SK-N-SH (cell line): ENCODE results near the gene FAM107A. TPM values are rescaled to one million over a fixed set of nuclear protein-coding genes. Genes with fewer than 3 reads are reported as not detected.

Experiments used
- CTCF ChIA-PET: fragments of 300-600, 350-600 bp; formaldehyde crosslinking; extraction: SDS; loops from one replicate; lab custom pipeline; 2021; lab: Yijun Ruan, JAX
- POLR2A ChIA-PET: fragments of 350-600 bp; sonication (Branson Sonifier 250); formaldehyde crosslinking; extraction: SDS; loops from one replicate; lab custom pipeline; 2020; ENCODE audit warnings: antibody characterized with exemption, inconsistent platforms; lab: Yijun Ruan, JAX
- DNase-seq: peaks from one replicate; pipeline ENCODE4 v3.0.0; 2012
- H2AFZ ChIP-seq: fragments of 200-600 bp; sonication (generic); 2 replicates; pipeline ENCODE4 v1.8.1; 2016; ENCODE audit warnings: antibody characterized with exemption, mild to moderate bottlenecking, low read depth
- H3F3A ChIP-seq: fragments of 200-600 bp; sonication (generic); replicated peaks from 2 replicates; pipeline ENCODE3; 2016; ENCODE audit warnings: antibody characterized with exemption, mild to moderate bottlenecking; ENCODE audit not compliant: insufficient read depth
- H3K27ac ChIP-seq, 2 experiments: fragments of 200-500 bp in 1 of 2; fragments of 200-600 bp in 1 of 2; sonication (Bioruptor generic) in 1 of 2; sonication (generic), shearing (Covaris generic) in 1 of 2; 2 replicates each; pipeline versions ENCODE4 v1.5.1 to v1.6.1; 2014 to 2016; ENCODE audit warnings: low read depth in 2 of 2, inconsistent platforms in 1 of 2, low read length in 1 of 2, mild to moderate bottlenecking in 1 of 2, mixed read lengths in 1 of 2
- H3K27me3 ChIP-seq: fragments of 200-600 bp; sonication (generic), shearing (Covaris generic); 2 replicates; pipeline ENCODE4 v1.6.1; 2016; ENCODE audit warnings: mixed run types; ENCODE audit not compliant: insufficient read depth
- H3K36me3 ChIP-seq, 2 experiments: fragments of 200-500 bp in 1 of 2; fragments of 200-600 bp in 1 of 2; sonication (Bioruptor generic) in 1 of 2; sonication (generic) in 1 of 2; replicated peaks in 1 of 2; 2 replicates each; pipeline versions ENCODE3 to v1.5.1; 2014 to 2016; ENCODE audit warnings: low read length in 1 of 2, mild to moderate bottlenecking in 1 of 2; ENCODE audit not compliant: insufficient read depth in 2 of 2, control insufficient read depth in 1 of 2
- H3K4me1 ChIP-seq, 2 experiments: fragments of 200-500 bp in 1 of 2; fragments of 200-600 bp in 1 of 2; sonication (Bioruptor generic) in 1 of 2; sonication (generic), shearing (Covaris generic) in 1 of 2; 2 replicates each; pipeline versions ENCODE4 v1.5.1 to v1.6.1; 2014 to 2016; ENCODE audit warnings: low read depth in 1 of 2, low read length in 1 of 2, mixed run types in 1 of 2; ENCODE audit not compliant: insufficient read depth in 2 of 2, control insufficient read depth in 1 of 2
- H3K4me2 ChIP-seq: fragments of 200-600 bp; sonication (generic), shearing (Covaris generic); 2 replicates; pipeline ENCODE4 v1.6.1; 2017; ENCODE audit warnings: mixed run types
- H3K4me3 ChIP-seq, 2 experiments: fragments of 200-500 bp in 1 of 2; fragments of 200-600 bp in 1 of 2; sonication (Bioruptor generic) in 1 of 2; sonication (generic), shearing (Covaris generic) in 1 of 2; 2 replicates each; pipeline versions ENCODE4 v1.5.1 to v1.8.1; 2014 to 2016; ENCODE audit warnings: low read depth in 2 of 2, inconsistent platforms in 1 of 2, low read length in 1 of 2, mild to moderate bottlenecking in 1 of 2, mixed read lengths in 1 of 2, moderate library complexity in 1 of 2
- H3K79me2 ChIP-seq: fragments of 200-600 bp; sonication (generic); 2 replicates; pipeline ENCODE4 v1.8.1; 2017; ENCODE audit warnings: mild to moderate bottlenecking; ENCODE audit not compliant: insufficient read depth
- H3K9ac ChIP-seq: fragments of 200-600 bp; sonication (generic); 2 replicates; pipeline ENCODE4 v1.6.1; 2017; ENCODE audit warnings: mixed run types
- H3K9me2 ChIP-seq: fragments of 200-600 bp; sonication (generic); 2 replicates; pipeline ENCODE4 v1.6.1; 2017; ENCODE audit warnings: mixed run types
- H3K9me3 ChIP-seq: fragments of 200-600 bp; sonication (generic); 2 replicates; pipeline ENCODE4 v1.6.1; 2017; ENCODE audit warnings: mixed run types, mild to moderate bottlenecking, moderate library complexity
- H4K20me1 ChIP-seq: fragments of 200-600 bp; sonication (generic); 2 replicates; pipeline ENCODE4 v1.6.1; 2017; ENCODE audit warnings: mild to moderate bottlenecking, mixed run types; ENCODE audit not compliant: insufficient read depth
- CHD2 ChIP-seq: fragments of 150-350 bp; IDR thresholded peaks from 2 replicates; pipeline ENCODE4 v1.6.1; 2018; ENCODE audit warnings: low read length; ENCODE audit not compliant: partially characterized antibody
- CTCF ChIP-seq: fragments of 200-600 bp; sonication (generic); IDR thresholded peaks from 2 replicates; pipeline ENCODE4 v1.6.1; 2017; ENCODE audit warnings: antibody characterized with exemption, mild to moderate bottlenecking, moderate library complexity
- EP300 ChIP-seq, 2 experiments: IDR thresholded peaks; 2 replicates each; pipeline versions ENCODE4 v1.4.0 to v1.6.1; 2012; ENCODE audit warnings: borderline replicate concordance in 1 of 2, low read depth in 1 of 2, low read length in 1 of 2
- EZH2phosphoT487 ChIP-seq: fragments of 200-600 bp; sonication (generic); IDR thresholded peaks from 2 replicates; pipeline ENCODE4 v1.6.1; 2017; ENCODE audit warnings: low read depth, mixed run types, mild to moderate bottlenecking, antibody characterized with exemption, moderate library complexity, borderline replicate concordance
- FOSL2 ChIP-seq: IDR thresholded peaks from 2 replicates; pipeline ENCODE4 v1.4.0; 2012; ENCODE audit warnings: low read depth, mild to moderate bottlenecking, moderate library complexity, borderline replicate concordance
- FOXM1 ChIP-seq: IDR thresholded peaks from 2 replicates; pipeline ENCODE4 v1.4.0; 2012; ENCODE audit warnings: low read depth, mild to moderate bottlenecking
- GABPA ChIP-seq: IDR thresholded peaks from 2 replicates; pipeline ENCODE4 v1.4.0; 2012; ENCODE audit warnings: low read depth, mild to moderate bottlenecking
- GATA2 ChIP-seq: sonication (generic); formaldehyde crosslinking; IDR thresholded peaks from 2 replicates; pipeline ENCODE4 v1.5.0; 2020; ENCODE audit warnings: mild to moderate bottlenecking, missing genetic modification reagents
- JUND ChIP-seq: IDR thresholded peaks from 2 replicates; pipeline ENCODE4 v1.4.0; 2012
- MAX ChIP-seq: IDR thresholded peaks from 2 replicates; pipeline ENCODE4 v1.4.0; 2012; ENCODE audit warnings: low read depth
- NFIC ChIP-seq: IDR thresholded peaks from 2 replicates; pipeline ENCODE4 v1.4.0; 2012; ENCODE audit warnings: borderline replicate concordance
- RAD21 ChIP-seq: IDR thresholded peaks from 2 replicates; pipeline ENCODE4 v1.6.1; 2012; ENCODE audit warnings: mild to moderate bottlenecking, low read length
- RCOR1 ChIP-seq: fragments of 150-350 bp; IDR thresholded peaks from 2 replicates; pipeline ENCODE4 v1.6.1; 2017; ENCODE audit warnings: antibody characterized with exemption, low read length
- REST ChIP-seq: IDR thresholded peaks from 2 replicates; pipeline ENCODE4 v1.6.1; 2012; ENCODE audit warnings: mild to moderate bottlenecking, low read depth, low read length, moderate library complexity
- RFX5 ChIP-seq: IDR thresholded peaks from 2 replicates; pipeline ENCODE4 v1.6.1; 2012; ENCODE audit warnings: mild to moderate bottlenecking, improper control_type of control experiment, low read length
- RXRA ChIP-seq: IDR thresholded peaks from 2 replicates; pipeline ENCODE4 v1.4.0; 2012; ENCODE audit warnings: low read depth, mild to moderate bottlenecking, borderline replicate concordance
- SIN3A ChIP-seq: IDR thresholded peaks from 2 replicates; pipeline ENCODE4 v1.6.1; 2012; ENCODE audit warnings: low read depth, mild to moderate bottlenecking, low read length, moderate library complexity, borderline replicate concordance
- TAF1 ChIP-seq: IDR thresholded peaks from 2 replicates; pipeline ENCODE4 v1.6.1; 2012; ENCODE audit warnings: low read depth, mild to moderate bottlenecking, low read length, moderate library complexity, borderline replicate concordance
- TCF12 ChIP-seq: IDR thresholded peaks from 2 replicates; pipeline ENCODE4 v1.4.0; 2012
- USF2 ChIP-seq: fragments of 150-350 bp; IDR thresholded peaks from 2 replicates; pipeline ENCODE4 v1.6.1; 2017; ENCODE audit warnings: antibody characterized with exemption, low read length, low read depth, borderline replicate concordance
- YY1 ChIP-seq: IDR thresholded peaks from 2 replicates; pipeline ENCODE4 v1.4.0; 2012; ENCODE audit warnings: low read depth, mild to moderate bottlenecking
- WGBS: methylation state at CpG from one replicate; pipeline ENCODE4 v1.1.6; 2017; ENCODE audit warnings: low lambda C conversion rate; 5-methylcytosine and 5-hydroxymethylcytosine counted together
- polyA plus RNA-seq, 3 experiments: library from polyadenylated mRNA; depleted of rRNA; stranded (reverse); fragments of >200 nt; gene quantifications; 2 replicates each; pipeline ENCODE4 v1.2.3, GENCODE V29; 2012

Gene FAM107A
- polyA plus RNA-seq, 1 of the 3 experiments (the other 2 are of a cell fraction), result 0.02 TPM

GRCh38 chr3:58518291-58518789, 58.9 kb downstream of the FAM107A start:
- CTCF ChIA-PET, result interaction anchor here (0.8 to 2.2 kb wide), 3 partner anchors 11 to 54 kb away, joined by 3 to 10 read pairs (median 4); no protein-coding TSS in a partner anchor
- TF ChIP-seq USF2, result no peak
- no peak for TF ChIP-seq TCF12
- TF ChIP-seq JUND, result no peak
- TF ChIP-seq TAF1, result no peak
- no peak for TF ChIP-seq CHD2
- TF ChIP-seq RFX5, result no peak
- no peak for TF ChIP-seq RCOR1
- TF ChIP-seq RAD21, result no peak
- no peak for TF ChIP-seq CTCF
- TF ChIP-seq FOXM1, result no peak
- TF ChIP-seq GATA2 (CRISPR knock-in tag), result no peak
- TF ChIP-seq EP300 (IDR thresholded peaks at IDR 0.05; ENCODE audit: borderline replicate concordance in 1 of 2, low read depth in 1 of 2, low read length in 1 of 2), result no peak
- TF ChIP-seq, all 33 proteins: peak for 0
- H3K4me2 ChIP-seq, result no peak overlapping the region

GRCh38 chr3:58514405-58514804, 62.8 kb downstream of the FAM107A start:
- H2AFZ ChIP-seq, result no peak overlapping the region
- no peak for TF ChIP-seq RXRA
- no peak for TF ChIP-seq EP300 (IDR thresholded peaks at IDR 0.05; ENCODE audit: borderline replicate concordance in 1 of 2, low read depth in 1 of 2, low read length in 1 of 2)
- no peak for TF ChIP-seq GABPA
- no peak for TF ChIP-seq GATA2 (CRISPR knock-in tag)
- TF ChIP-seq MAX, result no peak
- no peak for TF ChIP-seq FOSL2
- no peak for TF ChIP-seq YY1
- no peak for TF ChIP-seq RCOR1
- TF ChIP-seq REST, result no peak
- TF ChIP-seq EZH2phosphoT487, result no peak
- TF ChIP-seq SIN3A, result no peak
- no peak for TF ChIP-seq NFIC
- TF ChIP-seq, all 33 proteins: peak for 0
- H3K9me2 ChIP-seq, result no peaks in the 10 kb centered on the region
- no peaks in the 10 kb centered on the region for H3K27me3 ChIP-seq
- H3K36me3 ChIP-seq, result no peaks in the 10 kb centered on the region
- no peak overlapping the region for H3K9ac ChIP-seq
- CTCF ChIA-PET, result interaction anchor here (0.6 to 1.2 kb wide), 2 partner anchors 9 to 207 kb away, joined by 3 to 4 read pairs; no protein-coding TSS in a partner anchor
- no peak overlapping the region for H3K4me3 ChIP-seq
- H3K4me2 ChIP-seq, result no peak overlapping the region
- H3F3A ChIP-seq, result no peaks in the 10 kb centered on the region
- H3K4me1 ChIP-seq, result no peaks in the 10 kb centered on the region; a peak in 1 of 4 replicates
- 78% methylated on average over 3 of the region's 3 CpGs for WGBS
- no peaks in the 10 kb centered on the region for H3K79me2 ChIP-seq
- POLR2A ChIA-PET, result no interaction called here
- no peak overlapping the region for H3K27ac ChIP-seq
- H3K9me3 ChIP-seq, result no peaks in the 10 kb centered on the region
- no peak for DNase-seq
- no peaks in the 10 kb centered on the region for H4K20me1 ChIP-seq

More at GRCh38 chr3:58518291-58518789, 58.9 kb downstream of the FAM107A start:
- Histone ChIP-seq H3K4me3 (no peak overlapping the region), H3K27ac (no peak overlapping the region), H3K4me1 (no peaks in the 10 kb centered on the region; a peak in 1 of 4 replicates), H3F3A (no peaks in the 10 kb centered on the region), H3K9me2 (no peaks in the 10 kb centered on the region), H3K27me3 (no peaks in the 10 kb centered on the region), H3K9ac (no peak overlapping the region), H3K9me3 (no peaks in the 10 kb centered on the region), H3K36me3 (no peaks in the 10 kb centered on the region), H4K20me1 (no peaks in the 10 kb centered on the region), H2AFZ (no peak overlapping the region), H3K79me2 (no peaks in the 10 kb centered on the region)
- WGBS, result 66% methylated on average over 3 of the region's 3 CpGs
- POLR2A ChIA-PET, result no interaction called here
- DNase-seq, result no peak
